Keratinocyte (primary cell): ENCODE measurements around the gene ERFE. TPM values are rescaled to one million over a fixed set of nuclear protein-coding genes. Genes with fewer than 3 reads are reported as not detected.
A peak's percentile ranks its signal among the peaks of the same experiment; 100 is the strongest.

Experiments used
- DNase-seq: peaks from one replicate; pipeline ENCODE4 v3.0.0-alpha.2; 2011; ENCODE audit warnings: low read depth, missing footprints, low spot score
- FAIRE-seq: peaks from 2 replicates; lab custom pipeline; 2011; peaks lifted over from hg19 to GRCh38; lab: Jason Lieb, UNC
- H2AFZ ChIP-seq: 2 replicates; pipeline ENCODE4 v1.6.0; 2012; ENCODE audit warnings: low read length, control low read depth, inconsistent platforms; ENCODE audit not compliant: control insufficient read depth
- H3K27ac ChIP-seq: 2 replicates; pipeline ENCODE4 v1.5.1; 2011; ENCODE audit warnings: low read length; ENCODE audit not compliant: control insufficient read depth, insufficient read depth
- H3K27me3 ChIP-seq: 3 replicates; pipeline ENCODE4 v1.6.0; 2011; ENCODE audit warnings: low read length; ENCODE audit not compliant: control insufficient read depth, insufficient read depth; ENCODE audit errors: extremely low read depth
- H3K36me3 ChIP-seq, 2 experiments: 2 replicates in 1 of 2; 3 replicates in 1 of 2; pipeline ENCODE4 v1.5.1; 2011; ENCODE audit warnings: low read length in 2 of 2, mild to moderate bottlenecking in 1 of 2; ENCODE audit not compliant: control insufficient read depth in 2 of 2, insufficient read depth in 2 of 2; ENCODE audit errors: extremely low read depth in 1 of 2
- H3K4me1 ChIP-seq: 3 replicates; pipeline ENCODE4 v1.5.1; 2011; ENCODE audit warnings: low read length; ENCODE audit not compliant: control insufficient read depth, insufficient read depth; ENCODE audit errors: extremely low read depth
- H3K4me2 ChIP-seq: 3 replicates; pipeline ENCODE4 v1.6.0; 2011; ENCODE audit warnings: low read depth, low read length; ENCODE audit not compliant: control insufficient read depth, insufficient read depth; ENCODE audit errors: extremely low read depth
- H3K4me3 ChIP-seq, 3 experiments: fragments of 200-600 bp in 1 of 3; sonication (generic) in 1 of 3; 2 replicates in 2 of 3; 3 replicates in 1 of 3; pipeline ENCODE4 v1.5.1; 2011 to 2016; ENCODE audit warnings: low read length in 3 of 3, mild to moderate bottlenecking in 3 of 3, control low read depth in 2 of 3, inconsistent platforms in 1 of 3, low read depth in 1 of 3, mixed read lengths in 1 of 3, mixed run types in 1 of 3, moderate library complexity in 1 of 3; ENCODE audit not compliant: control insufficient read depth in 2 of 3, insufficient read depth in 2 of 3; ENCODE audit errors: extremely low read depth in 1 of 3
- H3K79me2 ChIP-seq: 2 replicates; pipeline ENCODE4 v1.6.0; 2012; ENCODE audit warnings: low read length; ENCODE audit not compliant: control insufficient read depth, insufficient read depth
- H3K9ac ChIP-seq: 3 replicates; pipeline ENCODE4 v1.6.0; 2011; ENCODE audit warnings: low read length; ENCODE audit not compliant: control insufficient read depth, insufficient read depth; ENCODE audit errors: extremely low read depth
- H3K9me1 ChIP-seq: 3 replicates; pipeline ENCODE4 v1.6.0; 2011; ENCODE audit warnings: low read length; ENCODE audit not compliant: control insufficient read depth, insufficient read depth; ENCODE audit errors: extremely low read depth
- H3K9me3 ChIP-seq: 2 replicates; pipeline ENCODE4 v1.5.1; 2012; ENCODE audit warnings: low read depth, low read length; ENCODE audit not compliant: control insufficient read depth
- H4K20me1 ChIP-seq: 3 replicates; pipeline ENCODE4 v1.6.0; 2011; ENCODE audit warnings: low read length; ENCODE audit not compliant: control insufficient read depth, insufficient read depth; ENCODE audit errors: extremely low read depth
- EZH2 ChIP-seq: IDR thresholded peaks from one replicate; pipeline ENCODE4 v1.6.1; 2012; ENCODE audit warnings: inconsistent platforms, mild to moderate bottlenecking, low read length, moderate library complexity
- dilution Hi-C: fragments of 300-500 bp; cut with MboI; formaldehyde crosslinking; loops from one replicate; pipeline ENCODE4 v1.7.0; 2020; ENCODE audit warnings: low sequenced_read_pairs; ENCODE audit not compliant: extremely low pct_ligation_motif_present
- polyA plus RNA-seq, 5 experiments: library from polyadenylated mRNA; depleted of rRNA in 3 of 5; stranded (reverse) in 3 of 5; stranded (forward) in 1 of 5; unstranded in 1 of 5; fragments of >200 nt; gene quantifications; 1 replicate in 1 of 5; 2 replicates in 3 of 5; 3 replicates in 1 of 5; pipeline versions ENCODE4 v1.2.1 to v1.2.3, GENCODE V29; 2011 to 2012; ENCODE audit warnings: missing spikeins in 2 of 5, low read depth in 1 of 5, low replicate concordance in 1 of 5
- TF ChIP-seq, protein P1 (sequence below), 3 experiments: IDR thresholded peaks in 1 of 3; conservative IDR thresholded peaks in 1 of 3; optimal IDR thresholded peaks in 1 of 3; 2 replicates in 2 of 3; 3 replicates in 1 of 3; pipeline versions ENCODE3 to v1.5.1; 2011; ENCODE audit warnings: low read length in 3 of 3, mild to moderate bottlenecking in 3 of 3, moderate library complexity in 2 of 3, control low read depth in 1 of 3, inconsistent platforms in 1 of 3; ENCODE audit not compliant: insufficient read depth in 2 of 3; ENCODE audit errors: extremely low read depth in 1 of 3

ERFE gene
- polyA plus RNA-seq, 1 donor (not counting 4 experiments of a cell fraction or from before 2014, with no cell fraction given), result 0.14 TPM

GRCh38 chr2:238173692-238174091 is 14.9 kb downstream of the ERFE start:
- no peak overlapping the region for H3K27ac ChIP-seq

GRCh38 chr2:238174291-238174690 is 15.5 kb downstream of the ERFE start:
- DNase-seq (no peak), FAIRE-seq (no peak)
- Histone ChIP-seq H2AFZ (no peak overlapping the region), H3K4me1 (peaks cover 30% of the 10 kb centered on the region), H3K4me2 (no peak overlapping the region), H3K79me2 (no peaks in the 10 kb centered on the region), H3K9me1 (no peaks in the 10 kb centered on the region), H3K4me3 (no peak overlapping the region), H3K9me3 (no peaks in the 10 kb centered on the region), H3K27me3 (no peaks in the 10 kb centered on the region), H3K36me3 (peaks cover 30 to 52% of the 10 kb centered on the region in 2 experiments), H3K9ac (no peak overlapping the region), H4K20me1 (no peaks in the 10 kb centered on the region), H3K27ac (peak overlapping the region; percentile 8)
- TF ChIP-seq, protein P1, sequence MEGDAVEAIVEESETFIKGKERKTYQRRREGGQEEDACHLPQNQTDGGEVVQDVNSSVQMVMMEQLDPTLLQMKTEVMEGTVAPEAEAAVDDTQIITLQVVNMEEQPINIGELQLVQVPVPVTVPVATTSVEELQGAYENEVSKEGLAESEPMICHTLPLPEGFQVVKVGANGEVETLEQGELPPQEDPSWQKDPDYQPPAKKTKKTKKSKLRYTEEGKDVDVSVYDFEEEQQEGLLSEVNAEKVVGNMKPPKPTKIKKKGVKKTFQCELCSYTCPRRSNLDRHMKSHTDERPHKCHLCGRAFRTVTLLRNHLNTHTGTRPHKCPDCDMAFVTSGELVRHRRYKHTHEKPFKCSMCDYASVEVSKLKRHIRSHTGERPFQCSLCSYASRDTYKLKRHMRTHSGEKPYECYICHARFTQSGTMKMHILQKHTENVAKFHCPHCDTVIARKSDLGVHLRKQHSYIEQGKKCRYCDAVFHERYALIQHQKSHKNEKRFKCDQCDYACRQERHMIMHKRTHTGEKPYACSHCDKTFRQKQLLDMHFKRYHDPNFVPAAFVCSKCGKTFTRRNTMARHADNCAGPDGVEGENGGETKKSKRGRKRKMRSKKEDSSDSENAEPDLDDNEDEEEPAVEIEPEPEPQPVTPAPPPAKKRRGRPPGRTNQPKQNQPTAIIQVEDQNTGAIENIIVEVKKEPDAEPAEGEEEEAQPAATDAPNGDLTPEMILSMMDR (optimal IDR thresholded peaks at IDR 0.05 in 1 of 3, IDR thresholded peaks at IDR 0.05 in 1 of 3, conservative IDR thresholded peaks at IDR 0.05 in 1 of 3; ENCODE audit: extremely low read depth in 1 of 3, insufficient read depth in 2 of 3, low read length in 3 of 3), result no peak
- TF ChIP-seq EZH2, result no peak
- dilution Hi-C loops, result no loop called here

More at GRCh38 chr2:238173692-238174091, 14.9 kb downstream of the ERFE start:
- peaks cover 26 to 52% of the 10 kb centered on the region in 2 experiments for H3K36me3 ChIP-seq
- dilution Hi-C loops, result no loop called here
- H3K27me3 ChIP-seq, result no peaks in the 10 kb centered on the region
- no peaks in the 10 kb centered on the region for H3K79me2 ChIP-seq
- H3K4me3 ChIP-seq, result no peak overlapping the region
- peaks cover 36% of the 10 kb centered on the region for H3K4me1 ChIP-seq
- DNase-seq (no peak), FAIRE-seq (no peak)
- H2AFZ ChIP-seq, result no peak overlapping the region
- no peaks in the 10 kb centered on the region for H4K20me1 ChIP-seq
- no peak overlapping the region for H3K4me2 ChIP-seq
- no peaks in the 10 kb centered on the region for H3K9me3 ChIP-seq
- H3K9ac ChIP-seq, result no peak overlapping the region
- no peaks in the 10 kb centered on the region for H3K9me1 ChIP-seq
- TF ChIP-seq, protein P1 (optimal IDR thresholded peaks at IDR 0.05 in 1 of 3, IDR thresholded peaks at IDR 0.05 in 1 of 3, conservative IDR thresholded peaks at IDR 0.05 in 1 of 3; ENCODE audit: extremely low read depth in 1 of 3, insufficient read depth in 2 of 3, low read length in 3 of 3), result peak; percentile 21 to 49 (median 37)
- no peak for TF ChIP-seq EZH2
